Activated CD4-positive, alpha-beta T cell treated with anti-CD3 and anti-CD28 coated beads for 36 hours (primary cell): ENCODE data around the gene YIPF1. TPM values are rescaled to one million over a fixed set of nuclear protein-coding genes. Genes with fewer than 3 reads are reported as not detected.

Experiments
- ATAC-seq: fragments of 200-7000 bp; cut with Tn5 transposase; one replicate; pipeline ENCODE4 v1.10.0; 2021; ENCODE audit warnings: mild to moderate bottlenecking, moderate library complexity
- CTCF ChIA-PET: fragments of 350-600 bp; sonication (Branson Sonifier 250); formaldehyde crosslinking; loops from one replicate; lab custom pipeline; 2021; ENCODE audit warnings: antibody characterized with exemption; lab: Charles Lee
- POLR2A ChIA-PET: fragments of 350-600 bp; sonication (Branson Sonifier 250); formaldehyde crosslinking; loops from one replicate; lab custom pipeline; 2021; ENCODE audit warnings: antibody characterized with exemption, inconsistent platforms; lab: Charles Lee
- DNase-seq: peaks from one replicate; pipeline ENCODE4 v3.0.0-alpha.2; 2020
- H3K27ac Mint-ChIP-seq: one replicate; pipeline ENCODE4 v1.8.0; 2021; ENCODE audit warnings: mixed read lengths
- H3K27me3 Mint-ChIP-seq: one replicate; pipeline ENCODE4 v1.8.0; 2021; ENCODE audit warnings: mixed read lengths
- H3K36me3 Mint-ChIP-seq: one replicate; pipeline ENCODE4 v1.8.0; 2021; ENCODE audit warnings: low read depth, mixed read lengths
- H3K4me1 Mint-ChIP-seq: one replicate; pipeline ENCODE4 v1.8.0; 2021; ENCODE audit warnings: mixed read lengths
- H3K4me3 Mint-ChIP-seq: one replicate; pipeline ENCODE4 v1.8.0; 2021; ENCODE audit warnings: mild to moderate bottlenecking, moderate library complexity, mixed read lengths
- H3K9me3 Mint-ChIP-seq: one replicate; pipeline ENCODE4 v1.8.0; 2021; ENCODE audit warnings: low read depth, mixed read lengths
- intact Hi-C, 2 experiments: fragments of 100-400 bp; cut with DNase I in 1 of 2; cut with micrococcal nuclease in 1 of 2; formaldehyde crosslinking; loops; one replicate each; pipeline versions ENCODE4 v1.14.2 to v1.15.1; 2022 to 2024; cut with DNase I, micrococcal nuclease
- total RNA-seq, 2 experiments: library from RNA; stranded (reverse); gene quantifications; one replicate each; pipeline ENCODE4 v1.2.3, GENCODE V29; 2021

The YIPF1 gene
- total RNA-seq: 10 to 100 TPM; 19.0 to 24.4 TPM

DNA sequence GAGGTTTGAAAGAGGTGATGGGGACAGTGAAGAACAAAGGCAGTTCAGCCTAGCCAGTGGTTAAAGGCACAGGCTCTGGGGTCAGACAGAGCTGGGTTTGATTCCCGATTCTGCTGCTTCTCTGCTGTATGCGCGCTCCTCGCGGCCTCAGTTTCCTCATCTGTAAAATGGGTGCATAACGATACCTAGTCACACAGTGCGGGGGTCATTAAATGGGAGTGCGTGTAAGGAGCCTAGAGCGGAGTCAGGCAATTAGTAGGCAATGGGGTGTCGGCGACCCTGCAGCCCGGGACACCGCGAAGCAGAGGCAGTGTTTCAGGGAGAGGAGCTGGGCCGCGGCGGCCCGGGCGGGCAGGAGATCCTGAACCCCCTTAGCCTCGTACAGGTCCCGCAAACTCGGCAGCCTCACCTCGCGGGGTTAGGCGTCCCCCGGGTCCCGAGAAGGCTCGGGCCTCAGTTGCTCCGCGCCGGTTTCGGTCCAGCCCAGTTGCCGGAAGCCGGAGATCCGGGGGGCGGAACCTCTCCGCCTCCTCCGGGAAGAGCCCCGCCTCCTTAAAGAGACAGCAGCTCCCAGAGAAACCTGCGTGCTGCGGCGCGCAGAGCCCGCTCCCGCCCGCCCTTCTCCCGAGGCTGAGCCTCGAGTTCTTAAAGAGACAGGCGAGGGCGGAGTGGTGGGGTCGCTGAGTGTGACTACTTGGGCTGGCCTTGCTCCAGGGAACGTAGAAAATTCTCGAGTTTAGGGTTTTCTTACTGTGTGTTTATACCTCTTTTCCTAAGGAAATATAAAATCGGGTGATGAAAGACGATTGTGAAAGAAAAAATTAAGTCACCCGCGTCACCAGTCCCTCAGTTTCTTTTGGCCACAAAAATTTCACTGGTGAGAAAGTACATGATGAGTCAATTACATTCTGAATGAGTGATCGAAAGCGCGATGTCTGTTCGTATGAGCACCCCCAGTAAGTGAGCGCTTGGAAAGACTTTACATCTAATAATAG lies at the start of gene YIPF1:
Gene YIPF1 (minus strand): TSS at position 494 of the 995 bp plus-strand sequence. CDS start 860 bp downstream, outside the sequence.
- Mint-ChIP-seq H3K4me3 (peak within 1 kb of the TSS; percentile 96), H3K4me1 (peaks cover 38% of the 10 kb centered on the region), H3K27ac (peak within 1 kb of the TSS; percentile 94), H3K36me3 (peaks cover 10% of the 10 kb centered on the region), H3K9me3 (no peaks in the 10 kb centered on the region), H3K27me3 (no peaks in the 10 kb centered on the region)
- intact Hi-C loops: loop anchor here (1.0 to 10.0 kb wide), 9 partner anchors 30 to 997 kb away; partner anchors contain the start of genes LRRC42 (in 2 of the 2), NDC1 (in 2 of the 2), TCEANC2 (in 2 of the 2) and TMEM59 (in 2 of the 2)
- DNase-seq (peak; percentile 93), ATAC-seq (peak; percentile 90)
- ChIA-PET CTCF (interaction anchor here (0.7 to 2.5 kb wide), 4 partner anchors 27 to 70 kb away, joined by 3 to 9 read pairs (median 4); no protein-coding TSS in a partner anchor), POLR2A (interaction anchor here (0.5 to 2.2 kb wide), 4 partner anchors 46 to 163 kb away, joined by 3 to 16 read pairs (median 4); partner anchors contain the start of genes IFT25, LRRC42 and TMEM59)

DNA sequence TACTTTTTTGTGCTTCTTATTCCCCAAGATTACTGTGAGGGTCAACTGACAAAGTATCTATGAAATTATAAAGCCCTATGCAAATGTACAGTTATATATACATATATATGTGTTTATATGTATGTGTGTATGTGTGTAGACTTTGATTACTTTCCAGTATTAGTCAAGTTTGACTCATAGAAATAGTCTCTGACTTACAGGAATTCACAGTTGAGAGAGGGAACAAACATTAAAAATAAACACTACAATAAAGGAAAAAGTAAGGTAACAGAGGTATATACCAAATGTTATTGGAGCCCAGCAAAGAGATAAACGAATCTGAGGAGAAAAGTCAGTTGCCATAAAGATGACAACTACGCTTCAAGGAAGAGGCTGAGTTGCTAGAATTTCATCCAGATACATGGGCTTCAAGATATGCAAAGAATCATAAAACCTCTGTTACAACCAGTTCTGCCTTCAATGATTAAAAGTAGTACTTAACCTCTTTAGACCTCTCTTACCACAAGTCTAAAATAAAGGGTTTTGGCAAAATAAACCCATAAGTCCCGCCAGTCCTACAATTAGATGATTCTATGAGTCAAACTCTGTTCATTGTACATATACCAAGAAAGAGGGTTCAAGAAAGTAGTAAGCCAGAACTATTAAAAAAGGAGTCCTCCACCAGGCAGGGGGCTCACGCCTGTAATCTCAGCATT lies 48.7 kb upstream of the YIPF1 start:
- CTCF ChIA-PET: no interaction called here
- H3K27ac Mint-ChIP-seq: no peak overlapping the region
- POLR2A ChIA-PET: no interaction called here

DNA sequence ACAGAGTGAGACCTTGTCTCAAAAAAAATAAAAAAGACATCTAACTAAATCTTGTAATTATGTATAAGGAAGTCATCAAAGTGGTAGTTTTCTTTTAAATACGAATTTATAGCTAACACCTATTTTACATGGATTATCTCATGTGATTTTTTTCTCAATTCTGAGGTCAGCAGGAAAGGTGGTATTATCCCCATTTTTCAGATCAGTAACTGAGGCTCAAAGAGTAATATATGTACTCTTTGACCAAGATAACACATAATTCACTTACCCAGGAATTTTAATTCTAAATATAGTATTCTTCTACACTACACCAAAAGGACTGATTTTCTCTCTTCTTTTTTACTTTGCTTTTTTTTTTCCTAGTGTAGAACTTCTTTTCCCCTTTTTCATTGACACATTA lies 46.8 kb upstream of the YIPF1 start:
- ChIA-PET CTCF (interaction anchor here (0.7 to 1.0 kb wide), 4 partner anchors 9 to 1238 kb away, joined by 3 to 4 read pairs (median 4); no protein-coding TSS in a partner anchor), POLR2A (interaction anchor here (0.7 kb wide), 1 partner anchor 47 kb away, joined by 3 read pairs; the partner anchor contains the start of gene YIPF1)
- peaks cover 10% of the 10 kb centered on the region for H3K4me1 Mint-ChIP-seq
- no peak overlapping the region for H3K4me3 Mint-ChIP-seq
- DNase-seq: no peak
- intact Hi-C loops: no loop called here
- H3K36me3 Mint-ChIP-seq: peaks cover 45% of the 10 kb centered on the region
- H3K27me3 Mint-ChIP-seq: no peaks in the 10 kb centered on the region
- no peak for ATAC-seq
- H3K9me3 Mint-ChIP-seq: peaks cover 4% of the 10 kb centered on the region
- H3K27ac Mint-ChIP-seq: no peak overlapping the region

More for the DNA sequence above, 48.7 kb upstream of the YIPF1 start:
- Mint-ChIP-seq H3K36me3 (peaks cover 38% of the 10 kb centered on the region), H3K27me3 (no peaks in the 10 kb centered on the region), H3K4me1 (peaks cover 20% of the 10 kb centered on the region), H3K4me3 (no peak overlapping the region), H3K9me3 (peaks cover 4% of the 10 kb centered on the region)
- ATAC-seq: no peak
- no peak for DNase-seq
- intact Hi-C loops: no loop called here

GRCh38 chr1:53934170-53934765 lies 44.7 kb upstream of the YIPF1 start:
- H3K9me3 Mint-ChIP-seq: peaks cover 4% of the 10 kb centered on the region
- no peak overlapping the region for H3K27ac Mint-ChIP-seq
- no peaks in the 10 kb centered on the region for H3K27me3 Mint-ChIP-seq

DNA sequence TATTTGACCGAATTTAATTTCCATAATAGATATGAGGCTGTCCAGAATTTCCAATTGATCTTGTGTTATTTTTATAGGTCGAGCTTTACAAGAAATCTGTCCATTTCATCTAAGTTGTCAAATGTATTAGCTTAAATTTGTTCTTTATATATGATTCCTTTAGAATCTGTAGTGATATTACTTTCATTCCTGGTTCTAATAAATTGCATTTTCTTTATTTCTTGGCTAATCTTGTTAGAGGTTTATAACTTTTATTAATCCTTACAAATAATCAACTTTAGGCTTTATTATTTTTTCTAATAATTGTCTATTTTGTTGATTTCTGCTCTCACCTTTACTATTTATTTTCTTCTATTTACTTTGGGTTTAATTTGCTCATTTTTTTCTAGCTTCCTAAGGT lies 41.9 kb upstream of the YIPF1 start:
- H3K27me3 Mint-ChIP-seq: no peaks in the 10 kb centered on the region
- ATAC-seq (no peak), DNase-seq (no peak)
- no peaks in the 10 kb centered on the region for H3K4me1 Mint-ChIP-seq
- intact Hi-C loops: no loop called here
- peaks cover 4% of the 10 kb centered on the region for H3K9me3 Mint-ChIP-seq
- ChIA-PET POLR2A (no interaction called here), CTCF (interaction anchor here (0.8 to 1.8 kb wide), 6 partner anchors 17 to 70 kb away, joined by 3 to 12 read pairs (median 4); no protein-coding TSS in a partner anchor)
- H3K27ac Mint-ChIP-seq: no peak overlapping the region
- H3K36me3 Mint-ChIP-seq: peaks cover 36% of the 10 kb centered on the region
- no peak overlapping the region for H3K4me3 Mint-ChIP-seq

More at GRCh38 chr1:53934170-53934765, 44.7 kb upstream of the YIPF1 start:
- peaks cover 6% of the 10 kb centered on the region for H3K4me1 Mint-ChIP-seq
- DNase-seq: no peak
- POLR2A ChIA-PET: no interaction called here
- CTCF ChIA-PET: interaction anchor here (0.9 to 1.4 kb wide), 6 partner anchors 11 to 53 kb away, joined by 3 read pairs; partner anchors contain the start of gene IFT25
- no peak overlapping the region for H3K4me3 Mint-ChIP-seq
- ATAC-seq: no peak
- peaks cover 43% of the 10 kb centered on the region for H3K36me3 Mint-ChIP-seq
- intact Hi-C loops: no loop called here

- Mint-ChIP-seq H3K4me1 (no peaks in the 10 kb centered on the region), H3K27ac (no peak overlapping the region), H3K27me3 (no peaks in the 10 kb centered on the region), H3K4me3 (no peak overlapping the region), H3K36me3 (peaks cover 34% of the 10 kb centered on the region), H3K9me3 (peaks cover 4% of the 10 kb centered on the region)
- ChIA-PET CTCF (interaction anchor here (0.6 to 1.8 kb wide), 7 partner anchors 11 to 70 kb away, joined by 3 to 12 read pairs (median 4); no protein-coding TSS in a partner anchor), POLR2A (no interaction called here)
- DNase-seq: no peak
- no peak for ATAC-seq
- intact Hi-C loops: no loop called here
These were observed 41.3 kb upstream of the YIPF1 start for GRCh38 chr1:53930932-53931331.

GRCh38 chr1:53929246-53929960 lies 39.8 kb upstream of the YIPF1 start:
- intact Hi-C loops: no loop called here
- no peaks in the 10 kb centered on the region for H3K27me3 Mint-ChIP-seq
- POLR2A ChIA-PET: no interaction called here
- H3K4me1 Mint-ChIP-seq: peaks cover 3% of the 10 kb centered on the region
- peak overlapping the region; percentile 35 for H3K27ac Mint-ChIP-seq
- no peak for DNase-seq
- H3K9me3 Mint-ChIP-seq: peaks cover under 1% of the 10 kb centered on the region
- peaks cover 22% of the 10 kb centered on the region for H3K36me3 Mint-ChIP-seq
- CTCF ChIA-PET: interaction anchor here (0.7 kb wide), 1 partner anchor 30 kb away, joined by 4 read pairs; no protein-coding TSS in a partner anchor
- no peak for ATAC-seq
- no peak overlapping the region for H3K4me3 Mint-ChIP-seq

- DNase-seq (no peak), ATAC-seq (no peak)
- Mint-ChIP-seq H3K27ac (no peak overlapping the region), H3K9me3 (no peaks in the 10 kb centered on the region), H3K4me3 (no peak overlapping the region), H3K36me3 (peaks cover 15% of the 10 kb centered on the region), H3K27me3 (no peaks in the 10 kb centered on the region), H3K4me1 (peaks cover 3% of the 10 kb centered on the region)
- ChIA-PET CTCF (interaction anchor here (1.0 to 1.1 kb wide), 2 partner anchors 9 to 22 kb away, joined by 3 to 4 read pairs; no protein-coding TSS in a partner anchor), POLR2A (no interaction called here)
- intact Hi-C loops: no loop called here
These were observed 37.8 kb upstream of the YIPF1 start for GRCh38 chr1:53927376-53927881.

DNA sequence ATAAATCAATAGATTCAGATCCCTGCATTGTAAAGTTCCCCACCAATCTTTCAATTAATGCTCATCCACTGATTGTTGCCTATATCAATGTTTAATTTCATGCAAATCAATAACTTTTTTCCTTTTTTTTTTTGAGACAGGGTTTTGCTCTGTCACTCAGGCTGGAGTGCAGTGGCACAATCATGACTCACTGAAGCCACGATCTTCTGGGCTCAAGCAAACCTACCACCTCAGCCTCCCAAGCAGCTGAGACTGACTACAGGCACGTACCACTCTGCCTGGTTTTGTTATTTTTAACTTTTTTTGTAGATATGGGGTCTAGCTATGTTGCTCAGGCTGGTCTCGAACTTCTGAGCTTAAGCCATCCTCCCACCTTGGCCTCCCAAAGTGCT lies 30.1 kb upstream of the YIPF1 start:
- DNase-seq: peak; percentile 59
- ChIA-PET CTCF (interaction anchor here (0.7 to 1.6 kb wide), 3 partner anchors 11 to 42 kb away, joined by 3 to 5 read pairs (median 4); no protein-coding TSS in a partner anchor), POLR2A (no interaction called here)
- peaks cover 28% of the 10 kb centered on the region for H3K4me1 Mint-ChIP-seq
- H3K9me3 Mint-ChIP-seq: no peaks in the 10 kb centered on the region
- H3K36me3 Mint-ChIP-seq: peaks cover 12% of the 10 kb centered on the region
- ATAC-seq: peak; percentile 90
- H3K27ac Mint-ChIP-seq: peak overlapping the region; percentile 85
- no peaks in the 10 kb centered on the region for H3K27me3 Mint-ChIP-seq
- intact Hi-C loops: loop anchor here (1.0 to 2.0 kb wide), 3 partner anchors 23 to 29 kb away; no protein-coding TSS in a partner anchor
- H3K4me3 Mint-ChIP-seq: no peak overlapping the region

- ChIA-PET CTCF (interaction anchor here (0.6 to 1.3 kb wide), 4 partner anchors 23 to 1200 kb away, joined by 3 to 5 read pairs (median 4); no protein-coding TSS in a partner anchor), POLR2A (interaction anchor here (0.6 kb wide), 1 partner anchor 33 kb away, joined by 6 read pairs; no protein-coding TSS in a partner anchor)
- ATAC-seq: no peak
- no peak overlapping the region for H3K4me3 Mint-ChIP-seq
- H3K36me3 Mint-ChIP-seq: peaks cover 10% of the 10 kb centered on the region
- DNase-seq: no peak
- H3K9me3 Mint-ChIP-seq: no peaks in the 10 kb centered on the region
- intact Hi-C loops: loop anchor here in 1 of 2 experiments (2.0 kb wide), 1 partner anchor 24 kb away; no protein-coding TSS in a partner anchor
- no peaks in the 10 kb centered on the region for H3K27me3 Mint-ChIP-seq
- H3K4me1 Mint-ChIP-seq: peaks cover 26% of the 10 kb centered on the region
- H3K27ac Mint-ChIP-seq: no peak overlapping the region
These were observed 28.7 kb upstream of the YIPF1 start for GRCh38 chr1:53918343-53918742.
